ENCODE measurements around the gene NCOA3.
"Not testable (repeated sequence)": the region's sequence is repeated elsewhere in the genome, so short reads cannot be mapped to it uniquely, and the experiment has no call there.

NCOA3 gene

GRCh38 chr20:47544240-47544639, 42.6 kb downstream of the NCOA3 start:
- DNase-seq (no peak), ATAC-seq (replicated peaks) (peak; percentile 26)
- Mint-ChIP-seq H3K4me3 (no peak overlapping the region), H3K27ac (peak overlapping the region in 1 of 2 donors; percentile 8), H3K4me1 (ENCODE audit: low read depth in 2 of 2) (peaks cover 42 to 64% of the 10 kb centered on the region in 2 donors), H3K9me3 (no peaks in the 10 kb centered on the region), H3K36me3 (ENCODE audit: insufficient read depth) (peaks cover 2% of the 10 kb centered on the region), H3K27me3 (no peaks in the 10 kb centered on the region)

GRCh38 chr20:47544852-47545251, 43.2 kb downstream of the NCOA3 start:
- DNase-seq (no peak), ATAC-seq (replicated peaks) (no peak)
- Mint-ChIP-seq H3K27ac (peak overlapping the region in 1 of 2 donors; percentile 8), H3K36me3 (ENCODE audit: insufficient read depth) (peaks cover 2% of the 10 kb centered on the region), H3K9me3 (no peaks in the 10 kb centered on the region), H3K27me3 (no peaks in the 10 kb centered on the region), H3K4me3 (no peak overlapping the region), H3K4me1 (ENCODE audit: low read depth in 2 of 2) (peaks cover 42 to 64% of the 10 kb centered on the region in 2 donors)

GRCh38 chr20:47545499-47545898, 43.8 kb downstream of the NCOA3 start:
- no peak for DNase-seq
- no peak overlapping the region for H3K4me3 Mint-ChIP-seq
- H3K4me1 Mint-ChIP-seq (ENCODE audit: low read depth in 2 of 2): peaks cover 38 to 63% of the 10 kb centered on the region in 2 donors
- no peaks in the 10 kb centered on the region for H3K27me3 Mint-ChIP-seq
- no peaks in the 10 kb centered on the region for H3K9me3 Mint-ChIP-seq
- peaks cover 2% of the 10 kb centered on the region for H3K36me3 Mint-ChIP-seq (ENCODE audit: insufficient read depth)
- no peak for ATAC-seq (replicated peaks)
- H3K27ac Mint-ChIP-seq: peak overlapping the region in 1 of 2 donors; percentile 6

GRCh38 chr20:47546184-47547033, 44.7 kb downstream of the NCOA3 start:
- Mint-ChIP-seq H3K27ac (no peak overlapping the region), H3K27me3 (no peaks in the 10 kb centered on the region), H3K4me1 (ENCODE audit: low read depth in 2 of 2) (peaks cover 39 to 62% of the 10 kb centered on the region in 2 donors), H3K36me3 (ENCODE audit: insufficient read depth) (peaks cover 2% of the 10 kb centered on the region), H3K9me3 (no peaks in the 10 kb centered on the region), H3K4me3 (no peak overlapping the region)
- ATAC-seq (replicated peaks) (no peak), DNase-seq (no peak)

- peaks cover 2% of the 10 kb centered on the region for H3K36me3 Mint-ChIP-seq (ENCODE audit: insufficient read depth)
- no peak overlapping the region for H3K4me3 Mint-ChIP-seq
- DNase-seq (no peak), ATAC-seq (replicated peaks) (no peak)
- H3K4me1 Mint-ChIP-seq (ENCODE audit: low read depth in 2 of 2): peaks cover 39 to 56% of the 10 kb centered on the region in 2 donors
- no peaks in the 10 kb centered on the region for H3K9me3 Mint-ChIP-seq
- no peaks in the 10 kb centered on the region for H3K27me3 Mint-ChIP-seq
- no peak overlapping the region for H3K27ac Mint-ChIP-seq
Measured at GRCh38 chr20:47547034-47547387, 45.3 kb downstream of the NCOA3 start.

GRCh38 chr20:47549671-47550070, 48.0 kb downstream of the NCOA3 start:
- Mint-ChIP-seq H3K36me3 (ENCODE audit: insufficient read depth) (peaks cover 3% of the 10 kb centered on the region), H3K27ac (peak overlapping the region in 1 of 2 donors; percentile 84), H3K4me3 (no peak overlapping the region), H3K4me1 (ENCODE audit: low read depth in 2 of 2) (peaks cover 17 to 36% of the 10 kb centered on the region in 2 donors), H3K27me3 (no peaks in the 10 kb centered on the region), H3K9me3 (no peaks in the 10 kb centered on the region)
- DNase-seq: no peak
- ATAC-seq (replicated peaks): no peak

GRCh38 chr20:47551222-47551621, 49.5 kb downstream of the NCOA3 start:
- H3K27ac Mint-ChIP-seq: peak overlapping the region in 1 of 2 donors; percentile 75
- H3K27me3 Mint-ChIP-seq: no peaks in the 10 kb centered on the region
- H3K9me3 Mint-ChIP-seq: no peaks in the 10 kb centered on the region
- H3K4me1 Mint-ChIP-seq (ENCODE audit: low read depth in 2 of 2): peaks cover 13 to 31% of the 10 kb centered on the region in 2 donors
- no peak overlapping the region for H3K4me3 Mint-ChIP-seq
- DNase-seq (no peak), ATAC-seq (replicated peaks) (no peak)
- H3K36me3 Mint-ChIP-seq (ENCODE audit: insufficient read depth): peaks cover 7% of the 10 kb centered on the region

- H3K36me3 Mint-ChIP-seq (ENCODE audit: insufficient read depth): peaks cover 7% of the 10 kb centered on the region
- no peaks in the 10 kb centered on the region for H3K9me3 Mint-ChIP-seq
- no peaks in the 10 kb centered on the region for H3K27me3 Mint-ChIP-seq
- H3K4me3 Mint-ChIP-seq: no peak overlapping the region
- H3K27ac Mint-ChIP-seq: no peak overlapping the region
- ATAC-seq (replicated peaks): no peak
- DNase-seq: no peak
- H3K4me1 Mint-ChIP-seq (ENCODE audit: low read depth in 2 of 2): peaks cover 9 to 30% of the 10 kb centered on the region in 2 donors
Measured at GRCh38 chr20:47551841-47552240, 50.2 kb downstream of the NCOA3 start.

GRCh38 chr20:47552996-47553395, 51.3 kb downstream of the NCOA3 start:
- Mint-ChIP-seq H3K27me3 (no peaks in the 10 kb centered on the region), H3K36me3 (ENCODE audit: insufficient read depth) (peaks cover 7% of the 10 kb centered on the region), H3K9me3 (no peaks in the 10 kb centered on the region), H3K4me3 (no peak overlapping the region), H3K27ac (no peak overlapping the region), H3K4me1 (ENCODE audit: low read depth in 2 of 2) (peaks cover 9 to 28% of the 10 kb centered on the region in 2 donors)
- DNase-seq (no peak), ATAC-seq (replicated peaks) (no peak)

- not testable (repeated sequence) for H3K9me3 Mint-ChIP-seq; H3K36me3 Mint-ChIP-seq (ENCODE audit: insufficient read depth); H3K4me3 Mint-ChIP-seq; DNase-seq; ATAC-seq (replicated peaks); H3K27ac Mint-ChIP-seq; H3K27me3 Mint-ChIP-seq
- peaks cover 12 to 31% of the 10 kb centered on the region in 2 donors for H3K4me1 Mint-ChIP-seq (ENCODE audit: low read depth in 2 of 2)
Measured at GRCh38 chr20:47553594-47554235, 52.0 kb downstream of the NCOA3 start.

GRCh38 chr20:47554283-47554682, 52.6 kb downstream of the NCOA3 start:
- DNase-seq; ATAC-seq (replicated peaks); H3K9me3 Mint-ChIP-seq; H3K27me3 Mint-ChIP-seq; H3K36me3 Mint-ChIP-seq (ENCODE audit: insufficient read depth); H3K4me3 Mint-ChIP-seq; H3K27ac Mint-ChIP-seq: not testable (repeated sequence)
- H3K4me1 Mint-ChIP-seq (ENCODE audit: low read depth in 2 of 2): peaks cover 17 to 36% of the 10 kb centered on the region in 2 donors

GRCh38 chr20:47557218-47557617, 55.5 kb downstream of the NCOA3 start:
- DNase-seq (no peak), ATAC-seq (replicated peaks) (no peak)
- Mint-ChIP-seq H3K36me3 (ENCODE audit: insufficient read depth) (peaks cover 7% of the 10 kb centered on the region), H3K27me3 (no peaks in the 10 kb centered on the region), H3K27ac (no peak overlapping the region), H3K4me3 (no peak overlapping the region), H3K4me1 (ENCODE audit: low read depth in 2 of 2) (peaks cover 22 to 38% of the 10 kb centered on the region in 2 donors), H3K9me3 (no peaks in the 10 kb centered on the region)

GRCh38 chr20:47557791-47558190, 56.1 kb downstream of the NCOA3 start:
- ATAC-seq (replicated peaks) (no peak), DNase-seq (no peak)
- Mint-ChIP-seq H3K4me3 (no peak overlapping the region), H3K36me3 (ENCODE audit: insufficient read depth) (peaks cover 5% of the 10 kb centered on the region), H3K9me3 (no peaks in the 10 kb centered on the region), H3K27ac (no peak overlapping the region), H3K27me3 (no peaks in the 10 kb centered on the region), H3K4me1 (ENCODE audit: low read depth in 2 of 2) (peaks cover 25 to 41% of the 10 kb centered on the region in 2 donors)
